ENCODE results near the gene TBCEL. TPM values are rescaled to one million over a fixed set of nuclear protein-coding genes. Genes with fewer than 3 reads are reported as not detected.

TBCEL gene
- total and polyA plus RNA-seq, 4 donors, result 6.7 to 41.3 (median 17.4) TPM

GRCh38 chr11:121123496-121124069 lies 99.7 kb downstream of the TBCEL start:
- H3K36me3 ChIP-seq (ENCODE audit: control insufficient read depth in 4 of 4, insufficient read depth in 3 of 4, low read depth in 1 of 4, low read length in 3 of 4), result no peaks in the 10 kb centered on the region
- TF ChIP-seq, protein P1, sequence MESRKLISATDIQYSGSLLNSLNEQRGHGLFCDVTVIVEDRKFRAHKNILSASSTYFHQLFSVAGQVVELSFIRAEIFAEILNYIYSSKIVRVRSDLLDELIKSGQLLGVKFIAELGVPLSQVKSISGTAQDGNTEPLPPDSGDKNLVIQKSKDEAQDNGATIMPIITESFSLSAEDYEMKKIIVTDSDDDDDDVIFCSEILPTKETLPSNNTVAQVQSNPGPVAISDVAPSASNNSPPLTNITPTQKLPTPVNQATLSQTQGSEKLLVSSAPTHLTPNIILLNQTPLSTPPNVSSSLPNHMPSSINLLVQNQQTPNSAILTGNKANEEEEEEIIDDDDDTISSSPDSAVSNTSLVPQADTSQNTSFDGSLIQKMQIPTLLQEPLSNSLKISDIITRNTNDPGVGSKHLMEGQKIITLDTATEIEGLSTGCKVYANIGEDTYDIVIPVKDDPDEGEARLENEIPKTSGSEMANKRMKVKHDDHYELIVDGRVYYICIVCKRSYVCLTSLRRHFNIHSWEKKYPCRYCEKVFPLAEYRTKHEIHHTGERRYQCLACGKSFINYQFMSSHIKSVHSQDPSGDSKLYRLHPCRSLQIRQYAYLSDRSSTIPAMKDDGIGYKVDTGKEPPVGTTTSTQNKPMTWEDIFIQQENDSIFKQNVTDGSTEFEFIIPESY (IDR thresholded peaks at IDR 0.05), result no peak
- TF ChIP-seq HNF4A (conservative IDR thresholded peaks at IDR 0.05) (no peak), RAD21 (IDR thresholded peaks at IDR 0.05) (no peak)
- TF ChIP-seq, protein P2, sequence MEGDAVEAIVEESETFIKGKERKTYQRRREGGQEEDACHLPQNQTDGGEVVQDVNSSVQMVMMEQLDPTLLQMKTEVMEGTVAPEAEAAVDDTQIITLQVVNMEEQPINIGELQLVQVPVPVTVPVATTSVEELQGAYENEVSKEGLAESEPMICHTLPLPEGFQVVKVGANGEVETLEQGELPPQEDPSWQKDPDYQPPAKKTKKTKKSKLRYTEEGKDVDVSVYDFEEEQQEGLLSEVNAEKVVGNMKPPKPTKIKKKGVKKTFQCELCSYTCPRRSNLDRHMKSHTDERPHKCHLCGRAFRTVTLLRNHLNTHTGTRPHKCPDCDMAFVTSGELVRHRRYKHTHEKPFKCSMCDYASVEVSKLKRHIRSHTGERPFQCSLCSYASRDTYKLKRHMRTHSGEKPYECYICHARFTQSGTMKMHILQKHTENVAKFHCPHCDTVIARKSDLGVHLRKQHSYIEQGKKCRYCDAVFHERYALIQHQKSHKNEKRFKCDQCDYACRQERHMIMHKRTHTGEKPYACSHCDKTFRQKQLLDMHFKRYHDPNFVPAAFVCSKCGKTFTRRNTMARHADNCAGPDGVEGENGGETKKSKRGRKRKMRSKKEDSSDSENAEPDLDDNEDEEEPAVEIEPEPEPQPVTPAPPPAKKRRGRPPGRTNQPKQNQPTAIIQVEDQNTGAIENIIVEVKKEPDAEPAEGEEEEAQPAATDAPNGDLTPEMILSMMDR (IDR thresholded peaks at IDR 0.05; ENCODE audit: low read depth, low read length, missing input control), result no peak
- no peak overlapping the region for H3K27ac ChIP-seq (ENCODE audit: low read depth in 1 of 2, low read length in 2 of 2)
- no peak overlapping the region for H3K4me3 ChIP-seq (ENCODE audit: low read depth in 1 of 3, low read length in 3 of 3)
- WGBS, result 82% methylated on average over 6 of the region's 6 CpGs
- H3K27me3 ChIP-seq (ENCODE audit: control insufficient read depth in 4 of 4, insufficient read depth in 4 of 4, low read length in 3 of 4), result no peaks in the 10 kb centered on the region
- no peaks in the 10 kb centered on the region for H3K4me1 ChIP-seq (ENCODE audit: control insufficient read depth in 4 of 4, insufficient read depth in 4 of 4, low read length in 3 of 4)
- peaks cover 0 to 9% (median 5%) of the 10 kb centered on the region in 4 donors for H3K9me3 ChIP-seq (ENCODE audit: control insufficient read depth in 4 of 4, low read length in 3 of 4)
- no peak overlapping the region for H3K9ac ChIP-seq (ENCODE audit: low read depth in 1 of 2, low read length in 2 of 2)
- no peak for DNase-seq (ENCODE audit: low spot score)

DNA sequence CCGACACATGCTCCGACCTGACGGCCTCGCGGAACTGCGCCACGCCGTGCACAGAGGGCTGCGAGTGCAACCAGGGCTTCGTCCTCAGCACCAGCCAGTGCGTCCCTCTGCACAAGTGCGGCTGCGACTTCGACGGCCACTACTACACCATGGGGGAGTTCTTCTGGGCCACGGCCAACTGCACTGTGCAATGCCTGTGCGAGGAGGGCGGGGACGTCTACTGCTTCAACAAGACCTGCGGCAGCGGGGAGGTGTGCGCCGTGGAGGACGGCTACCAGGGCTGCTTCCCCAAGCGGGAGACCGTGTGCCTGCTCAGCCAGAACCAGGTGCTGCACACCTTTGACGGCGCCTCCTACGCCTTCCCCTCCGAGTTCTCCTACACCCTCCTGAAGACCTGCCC lies 103.9 kb downstream of the TBCEL start:
- H3K4me1 ChIP-seq (ENCODE audit: control insufficient read depth in 4 of 4, insufficient read depth in 4 of 4, low read length in 3 of 4), result no peaks in the 10 kb centered on the region
- no peak overlapping the region for H3K27ac ChIP-seq (ENCODE audit: low read depth in 1 of 2, low read length in 2 of 2)
- no peaks in the 10 kb centered on the region for H3K27me3 ChIP-seq (ENCODE audit: control insufficient read depth in 4 of 4, insufficient read depth in 4 of 4, low read length in 3 of 4)
- 97% methylated on average over 30 of the region's 30 CpGs for WGBS
- peaks cover 0 to under 1% (median 0%) of the 10 kb centered on the region in 4 donors for H3K9me3 ChIP-seq (ENCODE audit: control insufficient read depth in 4 of 4, low read length in 3 of 4)
- no peak for DNase-seq (ENCODE audit: low spot score)
- no peak overlapping the region for H3K9ac ChIP-seq (ENCODE audit: low read depth in 1 of 2, low read length in 2 of 2)
- H3K36me3 ChIP-seq (ENCODE audit: control insufficient read depth in 4 of 4, insufficient read depth in 3 of 4, low read depth in 1 of 4, low read length in 3 of 4), result no peaks in the 10 kb centered on the region
- H3K4me3 ChIP-seq (ENCODE audit: low read depth in 1 of 3, low read length in 3 of 3), result no peak overlapping the region
- no peak for TF ChIP-seq TAF1 (conservative IDR thresholded peaks at IDR 0.05)
- TF ChIP-seq SP1 (IDR thresholded peaks at IDR 0.05), result no peak
- no peak for TF ChIP-seq JUND (IDR thresholded peaks at IDR 0.05)

DNA sequence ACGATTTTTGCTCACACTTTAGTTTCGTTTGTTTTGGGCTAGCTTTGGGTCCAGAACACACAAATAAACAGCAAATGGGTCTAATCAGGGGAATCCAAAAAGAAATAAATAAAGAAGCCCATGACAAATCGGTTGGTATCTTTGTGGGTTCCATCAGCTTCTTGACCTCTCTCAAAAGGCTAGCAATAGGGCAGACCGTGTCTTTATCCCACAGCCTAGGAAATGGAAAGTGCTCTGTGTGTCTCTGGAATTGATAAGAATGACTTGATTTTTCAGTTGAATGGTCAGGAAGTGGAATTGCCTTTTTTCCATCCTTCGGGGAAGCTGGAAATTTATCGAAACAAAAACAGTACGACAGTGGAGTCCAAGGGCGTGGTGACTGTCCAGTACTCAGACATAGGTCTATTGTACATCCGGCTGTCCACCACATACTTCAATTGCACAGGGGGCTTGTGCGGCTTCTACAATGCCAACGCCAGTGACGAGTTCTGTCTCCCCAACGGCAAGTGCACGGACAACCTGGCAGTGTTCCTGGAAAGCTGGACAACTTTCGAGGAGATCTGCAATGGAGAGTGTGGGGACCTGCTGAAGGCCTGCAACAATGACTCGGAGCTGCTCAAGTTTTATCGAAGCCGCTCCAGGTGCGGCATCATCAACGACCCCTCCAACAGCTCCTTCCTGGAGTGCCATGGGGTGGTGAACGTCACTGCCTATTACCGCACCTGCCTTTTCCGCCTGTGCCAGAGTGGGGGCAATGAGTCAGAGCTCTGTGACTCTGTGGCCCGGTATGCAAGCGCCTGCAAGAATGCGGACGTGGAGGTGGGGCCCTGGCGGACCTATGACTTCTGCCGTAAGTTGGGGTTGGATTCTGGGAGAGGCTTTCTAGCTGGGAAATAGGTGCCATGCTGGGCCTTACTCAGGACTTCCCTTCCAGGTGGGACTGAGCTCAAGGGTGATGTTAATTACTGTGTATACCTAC lies 105.7 kb downstream of the TBCEL start:
- Histone ChIP-seq H3K4me3 (ENCODE audit: low read depth in 1 of 3, low read length in 3 of 3) (no peak overlapping the region), H3K4me1 (ENCODE audit: control insufficient read depth in 4 of 4, insufficient read depth in 4 of 4, low read length in 3 of 4) (no peaks in the 10 kb centered on the region), H3K9me3 (ENCODE audit: control insufficient read depth in 4 of 4, low read length in 3 of 4) (no peaks in the 10 kb centered on the region), H3K9ac (ENCODE audit: low read depth in 1 of 2, low read length in 2 of 2) (no peak overlapping the region), H3K36me3 (ENCODE audit: control insufficient read depth in 4 of 4, insufficient read depth in 3 of 4, low read depth in 1 of 4, low read length in 3 of 4) (no peaks in the 10 kb centered on the region), H3K27ac (ENCODE audit: low read depth in 1 of 2, low read length in 2 of 2) (no peak overlapping the region), H3K27me3 (ENCODE audit: control insufficient read depth in 4 of 4, insufficient read depth in 4 of 4, low read length in 3 of 4) (no peaks in the 10 kb centered on the region)
- no peak for DNase-seq (ENCODE audit: low spot score)
- TF ChIP-seq FOXA2 (IDR thresholded peaks at IDR 0.05), result no peak
- TF ChIP-seq NR2F2 (IDR thresholded peaks at IDR 0.05), result peak; percentile 78
- TF ChIP-seq, protein P3, sequence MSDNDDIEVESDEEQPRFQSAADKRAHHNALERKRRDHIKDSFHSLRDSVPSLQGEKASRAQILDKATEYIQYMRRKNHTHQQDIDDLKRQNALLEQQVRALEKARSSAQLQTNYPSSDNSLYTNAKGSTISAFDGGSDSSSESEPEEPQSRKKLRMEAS (IDR thresholded peaks at IDR 0.05), result no peak
- 91% methylated on average over 29 of the region's 29 CpGs for WGBS

Measured in liver (tissue), 9 donors.